B cell (primary cell): Measurements from ENCODE around the gene KRTAP4-11. TPM values are rescaled to one million over a fixed set of nuclear protein-coding genes. Genes with fewer than 3 reads are reported as not detected.
"Not testable (repeated sequence)": the region's sequence is repeated elsewhere in the genome, so short reads cannot be mapped to it uniquely, and the experiment has no call there.

Experiments used
- ATAC-seq: fragments of 200-7000 bp; cut with Tn5 transposase; one replicate; pipeline ENCODE4 v1.10.0; 2021; ENCODE audit warnings: low read depth, mild to moderate bottlenecking, moderate number of reproducible peaks, moderate library complexity
- CTCF ChIA-PET: fragments of 350-600 bp; sonication (Branson Sonifier 250); formaldehyde crosslinking; loops from one replicate; lab custom pipeline; 2021; ENCODE audit warnings: antibody characterized with exemption, inconsistent platforms; lab: Charles Lee
- POLR2A ChIA-PET: fragments of 350-600 bp; sonication (Branson Sonifier 250); formaldehyde crosslinking; loops from one replicate; lab custom pipeline; 2021; ENCODE audit warnings: antibody characterized with exemption; lab: Charles Lee
- DNase-seq: peaks from one replicate; pipeline ENCODE4 v3.0.0; 2013
- H2AFZ ChIP-seq: 2 replicates; pipeline ENCODE4 v1.6.1; 2012; ENCODE audit warnings: mild to moderate bottlenecking, low read depth, low read length; ENCODE audit not compliant: insufficient read depth, poor library complexity, severe bottlenecking
- H3K27ac ChIP-seq, 2 donors: 1 replicate in 1 of 2; 2 replicates in 1 of 2; pipeline ENCODE4 v1.5.1; 2012 to 2013; ENCODE audit warnings: low read length in 2 of 2, mild to moderate bottlenecking in 2 of 2, moderate library complexity in 1 of 2
- H3K27me3 ChIP-seq, 4 experiments: fragments of 200-600 bp in 1 of 4; sonication (generic) in 1 of 4; replicated peaks in 1 of 4; 1 replicate in 2 of 4; 2 replicates in 2 of 4; pipeline versions ENCODE4 v1.6.1 to v1.7.0; 2013 to 2016; ENCODE audit warnings: low read length in 3 of 4, mild to moderate bottlenecking in 2 of 4, mixed read lengths in 1 of 4, moderate library complexity in 1 of 4; ENCODE audit not compliant: insufficient read depth in 4 of 4, control insufficient read depth in 3 of 4; ENCODE audit errors: control extremely low read depth in 1 of 4
- H3K36me3 ChIP-seq, 2 experiments: replicated peaks in 1 of 2; 1 replicate in 1 of 2; 2 replicates in 1 of 2; pipeline versions ENCODE4 v1.6.1 to v1.7.1; 2013; ENCODE audit warnings: low read length in 1 of 2; ENCODE audit not compliant: insufficient read depth in 2 of 2, control insufficient read depth in 1 of 2; ENCODE audit errors: control extremely low read depth in 1 of 2, extremely low read depth in 1 of 2
- H3K4me1 ChIP-seq, 2 donors: fragments of 200-600 bp in 1 of 2; sonication (generic) in 1 of 2; 1 replicate in 1 of 2; 2 replicates in 1 of 2; pipeline versions ENCODE4 v1.5.1 to v1.6.1; 2013 to 2017; ENCODE audit warnings: low read length in 2 of 2; ENCODE audit not compliant: control insufficient read depth in 2 of 2, insufficient read depth in 2 of 2
- H3K4me2 ChIP-seq: replicated peaks from 2 replicates; pipeline ENCODE3; 2012; ENCODE audit warnings: mild to moderate bottlenecking, low read depth, low read length; ENCODE audit not compliant: poor library complexity, severe bottlenecking
- H3K4me3 ChIP-seq, 5 experiments: fragments of 200-600 bp in 1 of 5; sonication (generic) in 1 of 5; 1 replicate in 3 of 5; 2 replicates in 2 of 5; pipeline versions ENCODE4 v1.5.1 to v1.7.0; 2011 to 2016; ENCODE audit warnings: low read length in 4 of 5, mild to moderate bottlenecking in 4 of 5, low read depth in 2 of 5, control low read depth in 1 of 5, moderate library complexity in 1 of 5; ENCODE audit not compliant: insufficient read depth in 1 of 5; ENCODE audit errors: control extremely low read depth in 1 of 5, extremely low read depth in 1 of 5
- H3K79me2 ChIP-seq: fragments of 200-600 bp; sonication (generic); one replicate; pipeline ENCODE4 v1.6.0; 2016; ENCODE audit warnings: low read length; ENCODE audit not compliant: control insufficient read depth, insufficient read depth
- H3K9ac ChIP-seq: fragments of 200-600 bp; sonication (generic); 2 replicates; pipeline ENCODE4 v1.6.1; 2017; ENCODE audit warnings: mild to moderate bottlenecking, low read length, moderate library complexity
- H3K9me3 ChIP-seq, 3 donors: one replicate each; pipeline versions ENCODE4 v1.6.1 to v1.7.1; 2013; ENCODE audit warnings: low read length in 2 of 3; ENCODE audit not compliant: control insufficient read depth in 2 of 3, insufficient read depth in 1 of 3; ENCODE audit errors: control extremely low read depth in 1 of 3
- H4K20me1 ChIP-seq: 2 replicates; pipeline ENCODE4 v1.6.0; 2012; ENCODE audit warnings: mild to moderate bottlenecking, low read length; ENCODE audit not compliant: insufficient read depth, control insufficient read depth, poor library complexity, severe bottlenecking
- H3K27ac Mint-ChIP-seq: one replicate; pipeline ENCODE4 v1.8.0; 2021; ENCODE audit warnings: mixed read lengths
- H3K27me3 Mint-ChIP-seq: one replicate; pipeline ENCODE4 v1.8.0; 2021; ENCODE audit warnings: mixed read lengths
- H3K4me1 Mint-ChIP-seq: one replicate; pipeline ENCODE4 v1.8.0; 2021; ENCODE audit warnings: mixed read lengths
- H3K4me3 Mint-ChIP-seq: one replicate; pipeline ENCODE4 v1.8.0; 2021; ENCODE audit warnings: mixed read lengths
- H3K9me3 Mint-ChIP-seq: one replicate; pipeline ENCODE4 v1.8.0; 2022; ENCODE audit warnings: mixed read lengths; ENCODE audit not compliant: insufficient read depth
- EZH2 ChIP-seq: IDR thresholded peaks from 2 replicates; pipeline ENCODE4 v1.6.1; 2012; ENCODE audit warnings: borderline replicate concordance, low read depth, mild to moderate bottlenecking, moderate library complexity, low read length; ENCODE audit not compliant: insufficient read depth, poor library complexity, severe bottlenecking
- WGBS: methylation state at CpG from one replicate; pipeline ENCODE4 v1.1.5; 2013; ENCODE audit warnings: missing lambda C conversion rate; ENCODE audit not compliant: insufficient coverage; 5-methylcytosine and 5-hydroxymethylcytosine counted together
- intact Hi-C: fragments of 100-400 bp; cut with micrococcal nuclease; formaldehyde crosslinking; loops from one replicate; pipeline ENCODE4 v1.10.0; 2022
- polyA plus RNA-seq: library from polyadenylated mRNA; depleted of rRNA; stranded (reverse); fragments of >200 nt; gene quantifications from 2 replicates; pipeline ENCODE4 v1.2.3, GENCODE V29; 2012
- total RNA-seq, 2 donors: library from RNA; stranded (reverse); fragments of 120-200 nt in 1 of 2; gene quantifications; 1 replicate in 1 of 2; 2 replicates in 1 of 2; pipeline versions ENCODE4 v1.2.3 to v1.2.4, GENCODE V29; 2013 to 2022
- TF ChIP-seq, protein P1 (sequence below): fragments of 200-600 bp; IDR thresholded peaks from one replicate; pipeline ENCODE4 v1.8.0; 2022; ENCODE audit warnings: antibody characterized with exemption, mild to moderate bottlenecking

KRTAP4-11 gene
- total and polyA plus RNA-seq, 2 donors (not counting 1 experiment from before 2014, with no cell fraction given): not detected

DNA sequence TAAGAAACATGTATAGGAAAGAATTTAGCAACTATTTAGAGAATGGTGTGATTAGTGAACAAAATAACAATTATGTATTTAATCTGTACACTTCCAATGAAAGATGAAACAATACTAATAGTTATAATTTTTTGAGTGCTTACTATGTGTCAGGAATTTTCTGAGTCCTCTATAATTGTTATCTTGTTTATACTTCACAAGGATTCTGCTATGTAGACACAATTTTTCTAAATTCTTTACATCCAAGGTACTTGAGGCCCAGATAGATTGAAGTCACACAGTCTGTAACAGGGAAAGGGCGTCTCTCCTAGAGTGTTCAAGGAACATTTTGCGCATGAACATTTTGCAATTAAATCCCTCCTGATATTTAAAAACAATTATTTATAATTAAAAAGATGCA lies 6.9 kb upstream of the KRTAP4-11 start:
- no CpG with 5 or more reads among the region's 2 CpGs for WGBS
- H3K79me2 ChIP-seq: no peaks in the 10 kb centered on the region
- H2AFZ ChIP-seq: no peak overlapping the region
- H3K27ac ChIP-seq: no peak overlapping the region
- no peak overlapping the region for H3K27ac Mint-ChIP-seq
- peaks cover 13% of the 10 kb centered on the region for H3K4me1 Mint-ChIP-seq
- ATAC-seq: no peak
- H3K27me3 Mint-ChIP-seq: peaks cover 11% of the 10 kb centered on the region
- POLR2A ChIA-PET: no interaction called here
- H3K36me3 ChIP-seq: no peaks in the 10 kb centered on the region
- no peaks in the 10 kb centered on the region for H3K27me3 ChIP-seq
- TF ChIP-seq, protein P1, sequence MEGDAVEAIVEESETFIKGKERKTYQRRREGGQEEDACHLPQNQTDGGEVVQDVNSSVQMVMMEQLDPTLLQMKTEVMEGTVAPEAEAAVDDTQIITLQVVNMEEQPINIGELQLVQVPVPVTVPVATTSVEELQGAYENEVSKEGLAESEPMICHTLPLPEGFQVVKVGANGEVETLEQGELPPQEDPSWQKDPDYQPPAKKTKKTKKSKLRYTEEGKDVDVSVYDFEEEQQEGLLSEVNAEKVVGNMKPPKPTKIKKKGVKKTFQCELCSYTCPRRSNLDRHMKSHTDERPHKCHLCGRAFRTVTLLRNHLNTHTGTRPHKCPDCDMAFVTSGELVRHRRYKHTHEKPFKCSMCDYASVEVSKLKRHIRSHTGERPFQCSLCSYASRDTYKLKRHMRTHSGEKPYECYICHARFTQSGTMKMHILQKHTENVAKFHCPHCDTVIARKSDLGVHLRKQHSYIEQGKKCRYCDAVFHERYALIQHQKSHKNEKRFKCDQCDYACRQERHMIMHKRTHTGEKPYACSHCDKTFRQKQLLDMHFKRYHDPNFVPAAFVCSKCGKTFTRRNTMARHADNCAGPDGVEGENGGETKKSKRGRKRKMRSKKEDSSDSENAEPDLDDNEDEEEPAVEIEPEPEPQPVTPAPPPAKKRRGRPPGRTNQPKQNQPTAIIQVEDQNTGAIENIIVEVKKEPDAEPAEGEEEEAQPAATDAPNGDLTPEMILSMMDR: no peak
- no peak for TF ChIP-seq EZH2
- H4K20me1 ChIP-seq: no peaks in the 10 kb centered on the region
- no peak overlapping the region for H3K4me3 Mint-ChIP-seq
- DNase-seq: no peak
- H3K9ac ChIP-seq: no peak overlapping the region
- intact Hi-C loops: no loop called here
- H3K9me3 ChIP-seq: peaks cover 0 to 5% (median 3%) of the 10 kb centered on the region in 3 donors
- no peak overlapping the region for H3K4me3 ChIP-seq
- CTCF ChIA-PET: no interaction called here
- peaks cover 31 to 32% of the 10 kb centered on the region in 2 donors for H3K4me1 ChIP-seq
- H3K9me3 Mint-ChIP-seq: no peaks in the 10 kb centered on the region
- H3K4me2 ChIP-seq: no peak overlapping the region

DNA sequence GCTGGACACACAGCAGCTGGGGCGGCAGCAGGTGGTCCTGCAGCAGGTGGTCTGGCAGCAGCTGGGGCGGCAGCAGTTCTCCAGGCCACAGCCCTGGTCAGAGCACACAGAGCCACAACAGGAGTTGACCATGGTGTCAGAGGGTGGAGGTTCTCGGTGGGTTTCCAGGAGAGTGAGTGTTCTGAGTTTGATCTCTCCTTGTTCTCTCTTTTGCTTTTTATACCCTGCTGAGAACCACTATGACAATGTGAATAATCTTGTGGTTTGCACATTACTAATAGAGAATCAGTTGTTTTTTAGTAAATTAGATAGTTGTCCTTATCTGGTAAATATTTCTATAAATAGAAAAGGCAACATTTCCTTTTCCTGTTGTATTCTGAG lies 5.8 kb upstream of the KRTAP4-11 start, which contains the start of gene KRTAP4-12:
KRTAP4-12 (minus strand) TSS at position 192 of the 381 bp plus-strand sequence; CDS start at position 132, 60 bp downstream.
- Mint-ChIP-seq H3K4me1 (peaks cover 18% of the 10 kb centered on the region), H3K27me3 (peaks cover 13% of the 10 kb centered on the region), H3K4me3 (peak within 1 kb of the TSS; percentile 24)
- H3K27me3 ChIP-seq, H3K9me3 Mint-ChIP-seq, H3K79me2 ChIP-seq, CTCF ChIA-PET, H2AFZ ChIP-seq, H3K9me3 ChIP-seq, DNase-seq, H3K9ac ChIP-seq, H4K20me1 ChIP-seq, ATAC-seq, H3K36me3 ChIP-seq, H3K27ac Mint-ChIP-seq, POLR2A ChIA-PET: not testable (repeated sequence)
- H3K4me2 ChIP-seq: peak within 1 kb of the TSS; percentile 3
- peaks cover 37 to 41% of the 10 kb centered on the region in 2 donors for H3K4me1 ChIP-seq
- H3K27ac ChIP-seq: peak within 1 kb of the TSS in 1 of 2 donors; percentile 25
- WGBS: 90% methylated on average over 2 of the region's 3 CpGs
- intact Hi-C loops: loop anchor here (5.0 kb wide), 1 partner anchor 183 kb away; the partner anchor contains the start of gene KRTAP16-1
- peak within 1 kb of the TSS in 1 of 5 experiments; percentile 13 for H3K4me3 ChIP-seq

DNA sequence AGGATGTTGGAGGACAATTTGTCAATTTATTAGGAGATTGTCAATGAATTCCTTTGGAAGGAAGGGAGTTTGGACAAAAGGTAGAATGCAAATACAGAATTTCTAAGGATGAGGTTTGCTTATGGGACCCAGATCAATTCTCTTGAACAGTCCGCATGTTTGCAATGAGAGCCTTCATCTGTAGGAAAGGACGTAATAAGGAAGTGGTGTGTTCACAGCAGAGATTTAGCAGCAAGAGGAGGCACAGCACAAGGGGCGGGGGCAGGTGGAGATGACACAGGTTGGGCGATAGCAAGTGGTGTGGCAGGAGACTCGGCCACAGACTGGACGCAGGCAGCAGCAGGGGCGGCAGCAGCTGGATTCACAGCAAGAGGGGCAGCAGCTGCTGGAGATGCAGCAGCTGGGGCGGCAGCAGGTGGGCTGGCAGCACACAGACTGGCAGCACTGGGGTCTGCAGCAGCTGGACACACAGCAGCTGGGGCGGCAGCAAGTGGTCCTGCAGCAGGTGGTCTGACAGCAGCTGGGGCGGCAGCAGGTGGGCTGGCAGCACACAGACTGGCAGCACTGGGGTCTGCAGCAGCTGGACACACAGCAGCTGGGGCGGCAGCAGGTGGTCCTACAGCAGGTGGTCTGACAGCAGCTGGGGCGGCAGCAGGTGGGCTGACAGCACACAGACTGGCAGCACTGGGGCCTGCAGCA lies 5.3 kb upstream of the KRTAP4-11 start:
- H4K20me1 ChIP-seq, H3K79me2 ChIP-seq, H3K9me3 ChIP-seq, DNase-seq, ATAC-seq, POLR2A ChIA-PET, H2AFZ ChIP-seq, CTCF ChIA-PET, H3K36me3 ChIP-seq, H3K9ac ChIP-seq, H3K27ac Mint-ChIP-seq, H3K9me3 Mint-ChIP-seq, H3K27me3 ChIP-seq: not testable (repeated sequence)
- 77% methylated on average over 12 of the region's 12 CpGs for WGBS
- Mint-ChIP-seq H3K27me3 (peaks cover 13% of the 10 kb centered on the region), H3K4me3 (peak overlapping the region; percentile 24), H3K4me1 (peaks cover 22% of the 10 kb centered on the region)
- intact Hi-C loops: loop anchor here (5.0 kb wide), 1 partner anchor 184 kb away; the partner anchor contains the start of gene KRTAP16-1
- H3K27ac ChIP-seq: peak overlapping the region in 1 of 2 donors; percentile 25
- peaks cover 43 to 46% of the 10 kb centered on the region in 2 donors for H3K4me1 ChIP-seq
- H3K4me3 ChIP-seq: peak overlapping the region in 1 of 5 experiments; percentile 13
- H3K4me2 ChIP-seq: peak overlapping the region; percentile 3
